Loucy (cell line): ENCODE results near the gene STMN3.

Source experiments
- H2AFZ ChIP-seq: fragments of 200-600 bp; sonication (generic); 2 replicates; pipeline ENCODE4 v1.6.0; 2016; ENCODE audit warnings: antibody characterized with exemption, mild to moderate bottlenecking, low read length, moderate library complexity
- H3F3A ChIP-seq: fragments of 200-600 bp; 2 replicates; pipeline ENCODE4 v1.6.0; 2016; ENCODE audit warnings: antibody characterized with exemption, low read depth, mild to moderate bottlenecking
- H3K27me3 ChIP-seq: fragments of 200-600 bp; sonication (generic); 2 replicates; pipeline ENCODE4 v1.6.1; 2014; ENCODE audit warnings: low read length, mild to moderate bottlenecking; ENCODE audit not compliant: insufficient read depth, poor library complexity, severe bottlenecking
- H3K36me3 ChIP-seq: fragments of 200-600 bp; sonication (generic); 2 replicates; pipeline ENCODE4 v1.6.1; 2016; ENCODE audit warnings: low read length; ENCODE audit not compliant: insufficient read depth
- H3K4me1 ChIP-seq: fragments of 200-600 bp; sonication (generic); 2 replicates; pipeline ENCODE4 v1.5.1; 2014; ENCODE audit warnings: low read length, mild to moderate bottlenecking; ENCODE audit not compliant: insufficient read depth, poor library complexity, severe bottlenecking
- H3K4me2 ChIP-seq: fragments of 200-600 bp; sonication (generic); 2 replicates; pipeline ENCODE4 v1.6.0; 2014; ENCODE audit warnings: antibody characterized with exemption, low read length, low read depth, mild to moderate bottlenecking; ENCODE audit not compliant: poor library complexity, severe bottlenecking
- H3K4me3 ChIP-seq: fragments of 200-600 bp; sonication (generic); 2 replicates; pipeline ENCODE4 v1.5.1; 2014; ENCODE audit warnings: low read length, mild to moderate bottlenecking, mixed read lengths; ENCODE audit not compliant: poor library complexity, severe bottlenecking
- H3K79me2 ChIP-seq: fragments of 200-600 bp; sonication (generic); 2 replicates; pipeline ENCODE4 v1.6.1; 2014; ENCODE audit warnings: low read length; ENCODE audit not compliant: insufficient read depth
- H3K9ac ChIP-seq: fragments of 200-600 bp; sonication (generic); 2 replicates; pipeline ENCODE4 v1.6.0; 2014; ENCODE audit warnings: mild to moderate bottlenecking, low read depth, low read length, moderate library complexity; ENCODE audit not compliant: poor library complexity, severe bottlenecking
- H3K9me2 ChIP-seq: fragments of 200-600 bp; sonication (generic); replicated peaks from 2 replicates; pipeline ENCODE4 v1.6.1; 2016; ENCODE audit warnings: low read depth, low read length, mixed read lengths
- H3K9me3 ChIP-seq: fragments of 200-600 bp; sonication (generic); 2 replicates; pipeline ENCODE4 v1.6.1; 2014; ENCODE audit warnings: mild to moderate bottlenecking, antibody characterized with exemption, low read length, low read depth; ENCODE audit not compliant: insufficient read depth
- H4K20me1 ChIP-seq: fragments of 200-600 bp; sonication (generic); 2 replicates; pipeline ENCODE4 v1.6.0; 2014; ENCODE audit warnings: antibody characterized with exemption, low read length, mild to moderate bottlenecking; ENCODE audit not compliant: insufficient read depth, poor library complexity, severe bottlenecking
- EZH2phosphoT487 ChIP-seq: fragments of 200-600 bp; IDR thresholded peaks from 2 replicates; pipeline ENCODE4 v1.6.1; 2018; ENCODE audit warnings: antibody characterized with exemption, mild to moderate bottlenecking, moderate library complexity, borderline replicate concordance
- TF ChIP-seq, protein P1 (sequence below): fragments of 200-600 bp; sonication (generic); conservative IDR thresholded peaks from 2 replicates; pipeline ENCODE4 v1.5.1; 2014; ENCODE audit warnings: mild to moderate bottlenecking, antibody characterized with exemption, low read length

Gene STMN3

DNA sequence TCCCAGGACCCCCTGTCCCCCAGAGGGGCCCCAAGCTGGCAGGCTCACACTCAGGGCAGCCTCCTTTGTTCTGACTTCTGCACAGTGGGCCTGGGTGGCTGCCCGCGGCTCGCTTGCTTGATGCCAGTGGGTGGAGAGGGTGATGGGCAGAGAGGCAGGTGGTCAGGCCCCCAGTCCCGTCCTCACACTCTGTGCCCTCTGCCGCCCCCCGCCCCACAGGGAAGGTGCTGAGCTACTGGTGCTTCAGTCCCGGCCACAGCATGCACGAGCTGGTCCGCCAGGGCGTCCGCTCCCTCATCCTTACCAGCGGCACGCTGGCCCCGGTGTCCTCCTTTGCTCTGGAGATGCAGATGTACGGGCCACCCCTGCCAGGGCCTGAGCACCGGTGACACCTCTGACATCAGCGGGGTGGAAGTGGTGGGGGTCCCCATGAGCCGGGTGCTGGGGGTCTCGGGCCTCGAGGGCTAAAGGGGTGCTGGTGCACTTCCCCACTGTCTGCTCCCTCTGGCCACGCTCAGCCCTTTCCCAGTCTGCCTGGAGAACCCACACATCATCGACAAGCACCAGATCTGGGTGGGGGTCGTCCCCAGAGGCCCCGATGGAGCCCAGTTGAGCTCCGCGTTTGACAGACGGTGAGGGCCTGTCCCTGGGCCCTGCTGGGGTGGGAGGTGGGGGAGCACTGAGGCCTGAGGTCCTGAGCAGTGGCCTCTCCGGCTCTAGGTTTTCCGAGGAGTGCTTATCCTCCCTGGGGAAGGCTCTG is 34.4 kb upstream of the STMN3 start:
- H2AFZ ChIP-seq, result no peak overlapping the region
- H3K9me3 ChIP-seq, result no peaks in the 10 kb centered on the region
- H3F3A ChIP-seq, result no peaks in the 10 kb centered on the region
- H3K9me2 ChIP-seq, result no peaks in the 10 kb centered on the region
- no peaks in the 10 kb centered on the region for H3K27me3 ChIP-seq
- H3K9ac ChIP-seq, result no peak overlapping the region
- H3K4me2 ChIP-seq, result no peak overlapping the region
- H3K79me2 ChIP-seq, result no peaks in the 10 kb centered on the region
- H3K36me3 ChIP-seq, result no peaks in the 10 kb centered on the region
- H3K4me1 ChIP-seq, result peaks cover under 1% of the 10 kb centered on the region
- no peaks in the 10 kb centered on the region for H4K20me1 ChIP-seq
- TF ChIP-seq, protein P1, sequence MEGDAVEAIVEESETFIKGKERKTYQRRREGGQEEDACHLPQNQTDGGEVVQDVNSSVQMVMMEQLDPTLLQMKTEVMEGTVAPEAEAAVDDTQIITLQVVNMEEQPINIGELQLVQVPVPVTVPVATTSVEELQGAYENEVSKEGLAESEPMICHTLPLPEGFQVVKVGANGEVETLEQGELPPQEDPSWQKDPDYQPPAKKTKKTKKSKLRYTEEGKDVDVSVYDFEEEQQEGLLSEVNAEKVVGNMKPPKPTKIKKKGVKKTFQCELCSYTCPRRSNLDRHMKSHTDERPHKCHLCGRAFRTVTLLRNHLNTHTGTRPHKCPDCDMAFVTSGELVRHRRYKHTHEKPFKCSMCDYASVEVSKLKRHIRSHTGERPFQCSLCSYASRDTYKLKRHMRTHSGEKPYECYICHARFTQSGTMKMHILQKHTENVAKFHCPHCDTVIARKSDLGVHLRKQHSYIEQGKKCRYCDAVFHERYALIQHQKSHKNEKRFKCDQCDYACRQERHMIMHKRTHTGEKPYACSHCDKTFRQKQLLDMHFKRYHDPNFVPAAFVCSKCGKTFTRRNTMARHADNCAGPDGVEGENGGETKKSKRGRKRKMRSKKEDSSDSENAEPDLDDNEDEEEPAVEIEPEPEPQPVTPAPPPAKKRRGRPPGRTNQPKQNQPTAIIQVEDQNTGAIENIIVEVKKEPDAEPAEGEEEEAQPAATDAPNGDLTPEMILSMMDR, result no peak
- no peak for TF ChIP-seq EZH2phosphoT487
- H3K4me3 ChIP-seq, result no peak overlapping the region

DNA sequence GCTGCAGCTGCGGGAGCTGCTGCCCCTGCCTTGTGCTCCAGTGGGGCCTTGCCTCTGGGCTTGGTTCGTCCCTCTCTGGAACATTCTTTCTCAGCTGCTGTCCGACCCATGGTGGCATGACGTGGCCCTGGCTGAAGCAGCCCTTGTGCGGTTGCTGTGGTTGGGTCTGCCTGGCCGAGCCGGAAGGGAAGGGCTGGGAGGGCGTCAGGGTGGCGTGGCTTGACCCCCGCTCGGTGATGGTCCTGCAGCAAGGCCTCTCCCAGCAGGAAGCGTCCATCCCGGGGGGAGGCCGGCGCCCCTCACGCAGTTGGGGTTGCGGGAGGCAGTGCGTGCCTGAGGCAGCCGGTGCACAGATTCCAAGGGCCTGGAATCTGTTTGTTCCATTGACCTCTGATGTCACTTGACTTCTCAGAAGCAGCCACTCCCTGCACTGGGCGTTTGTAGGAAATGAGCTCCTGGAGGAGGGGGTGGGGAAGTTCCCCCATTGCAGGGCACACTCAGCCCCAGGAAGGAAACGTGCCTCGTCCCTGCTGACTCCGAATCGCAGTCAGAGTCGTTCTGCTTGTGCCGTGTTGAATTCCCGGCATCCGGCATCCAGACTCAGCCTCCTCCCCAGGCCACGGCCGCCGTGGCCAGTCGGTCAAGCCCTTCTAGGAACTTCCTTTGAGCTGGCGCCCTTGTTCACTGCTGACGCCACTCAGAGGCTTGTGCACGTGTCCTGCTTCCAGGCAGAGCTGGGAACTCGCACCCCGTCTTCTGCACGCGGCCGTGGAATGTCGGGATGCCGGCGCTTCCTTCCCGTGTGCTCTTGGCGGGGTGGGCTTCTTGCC is 33.5 kb upstream of the STMN3 start:
- Histone ChIP-seq H3K9me2 (no peaks in the 10 kb centered on the region), H4K20me1 (no peaks in the 10 kb centered on the region), H3F3A (no peaks in the 10 kb centered on the region), H3K79me2 (no peaks in the 10 kb centered on the region), H3K9ac (no peak overlapping the region), H3K4me1 (peaks cover 4% of the 10 kb centered on the region), H3K27me3 (no peaks in the 10 kb centered on the region), H3K36me3 (no peaks in the 10 kb centered on the region), H3K9me3 (no peaks in the 10 kb centered on the region), H2AFZ (no peak overlapping the region), H3K4me3 (no peak overlapping the region), H3K4me2 (no peak overlapping the region)
- no peak for TF ChIP-seq EZH2phosphoT487
- TF ChIP-seq, protein P1, result no peak

DNA sequence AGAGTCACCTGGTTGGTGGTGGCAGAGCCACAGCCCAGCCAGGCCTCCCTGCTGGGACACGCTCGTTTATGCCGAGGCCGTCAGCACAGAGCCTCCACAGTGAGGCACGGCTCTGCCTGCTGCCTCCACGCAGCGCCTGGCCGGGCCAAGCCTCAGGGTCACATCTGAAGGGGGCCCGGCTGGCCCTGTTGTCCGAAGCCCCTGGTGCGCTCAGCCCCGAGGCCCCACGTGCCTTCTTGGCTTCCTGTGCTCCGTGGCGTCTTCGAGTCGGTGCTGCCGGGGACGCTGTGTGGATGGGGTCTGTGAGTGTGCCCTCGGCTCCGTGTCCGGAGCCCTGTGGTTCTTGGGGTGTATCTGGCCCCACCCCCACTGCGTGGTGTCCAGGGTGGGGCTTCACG is 32.9 kb upstream of the STMN3 start:
- Histone ChIP-seq H2AFZ (no peak overlapping the region), H4K20me1 (no peaks in the 10 kb centered on the region), H3K9ac (no peak overlapping the region), H3K36me3 (no peaks in the 10 kb centered on the region), H3K4me3 (no peak overlapping the region), H3K27me3 (no peaks in the 10 kb centered on the region), H3K79me2 (no peaks in the 10 kb centered on the region), H3F3A (no peaks in the 10 kb centered on the region), H3K4me1 (peaks cover 4% of the 10 kb centered on the region), H3K4me2 (no peak overlapping the region), H3K9me2 (no peaks in the 10 kb centered on the region), H3K9me3 (no peaks in the 10 kb centered on the region)
- no peak for TF ChIP-seq EZH2phosphoT487
